SIG-M5 treated with dmso at 0.1 percent for 504 hours (cell line): ENCODE results near the gene ZC3H10.
A peak's percentile ranks its signal among the peaks of the same experiment; 100 is the strongest.
"Not testable (repeated sequence)": the region's sequence is repeated elsewhere in the genome, so short reads cannot be mapped to it uniquely, and the experiment has no call there.

Experiments
- DNase-seq: peaks from one replicate; lab custom pipeline; 2025; ENCODE audit not compliant: unreplicated experiment; lab: John Stamatoyannopoulos, UW

The ZC3H10 gene, protein sequence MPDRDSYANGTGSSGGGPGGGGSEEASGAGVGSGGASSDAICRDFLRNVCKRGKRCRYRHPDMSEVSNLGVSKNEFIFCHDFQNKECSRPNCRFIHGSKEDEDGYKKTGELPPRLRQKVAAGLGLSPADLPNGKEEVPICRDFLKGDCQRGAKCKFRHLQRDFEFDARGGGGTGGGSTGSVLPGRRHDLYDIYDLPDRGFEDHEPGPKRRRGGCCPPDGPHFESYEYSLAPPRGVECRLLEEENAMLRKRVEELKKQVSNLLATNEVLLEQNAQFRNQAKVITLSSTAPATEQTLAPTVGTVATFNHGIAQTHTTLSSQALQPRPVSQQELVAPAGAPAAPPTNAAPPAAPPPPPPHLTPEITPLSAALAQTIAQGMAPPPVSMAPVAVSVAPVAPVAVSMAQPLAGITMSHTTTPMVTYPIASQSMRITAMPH

DNA sequence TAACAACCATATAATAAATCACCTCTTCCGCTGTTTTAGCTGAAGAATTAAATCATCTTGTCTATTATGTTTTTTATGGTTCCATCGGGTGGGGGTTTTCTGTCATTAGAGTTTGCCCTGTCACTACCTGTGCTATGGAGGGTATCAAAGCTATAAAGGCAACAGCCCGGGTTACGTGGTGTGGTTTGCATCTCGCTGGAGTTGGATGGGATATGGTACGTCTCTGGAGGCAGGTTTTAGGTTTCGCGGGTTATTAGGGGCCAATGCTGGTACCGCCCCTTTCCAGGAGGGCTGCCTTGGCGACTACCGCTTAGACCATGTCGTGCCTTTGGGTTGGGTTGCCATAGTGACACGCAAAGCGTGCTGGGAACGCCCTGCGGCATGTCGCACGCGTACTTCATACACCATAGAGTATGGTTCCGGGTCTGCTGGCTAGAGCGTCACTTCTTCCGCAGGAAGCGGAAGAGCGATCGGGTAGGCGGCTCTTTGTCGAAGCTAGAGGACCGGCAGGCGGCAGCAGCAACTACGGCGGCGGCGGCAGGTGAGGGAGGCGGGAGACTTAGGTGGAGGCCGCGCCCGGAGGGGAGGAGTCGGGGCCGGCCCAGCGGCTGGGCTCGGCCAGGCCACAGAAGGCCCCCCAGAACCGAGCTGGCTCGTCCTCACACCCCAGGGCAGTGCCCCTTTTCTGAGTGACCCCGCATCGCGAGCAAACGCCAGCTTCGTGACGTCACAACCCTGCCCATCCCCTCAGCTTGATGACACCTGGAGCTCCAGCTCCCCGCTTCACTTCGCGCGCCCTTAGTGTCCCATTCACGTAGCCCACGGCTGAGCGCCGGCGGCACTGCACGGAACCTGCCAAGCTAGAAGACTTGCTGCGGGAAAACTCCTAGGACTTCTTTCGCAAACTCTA lies at the start of gene ZC3H10:
TSS of gene ZC3H10 (plus strand) at position 489 of the 910 bp plus-strand sequence. CDS start 2,297 bp downstream, outside the sequence.
- DNase-seq = peak; percentile 100

DNA sequence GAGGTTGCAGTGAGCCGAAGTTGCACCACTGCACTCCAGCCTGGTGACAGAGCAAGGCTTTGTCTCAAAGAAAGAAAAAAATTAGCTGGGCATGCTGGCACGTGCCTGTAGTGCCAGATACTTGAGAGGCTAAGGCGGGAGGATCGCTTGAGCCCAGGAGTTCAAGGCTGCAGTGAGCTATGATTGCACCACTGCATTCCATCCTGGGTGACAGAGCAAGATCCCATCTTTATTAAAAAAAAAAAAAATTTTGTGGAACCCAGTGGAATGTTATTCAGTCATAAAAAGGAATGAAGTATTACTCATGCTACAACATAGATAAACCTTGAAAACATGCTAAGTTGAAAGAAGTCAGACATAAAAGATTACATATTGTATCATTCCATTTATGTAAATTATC lies 46.4 kb upstream of the ZC3H10 start:
- no peak for DNase-seq

DNA sequence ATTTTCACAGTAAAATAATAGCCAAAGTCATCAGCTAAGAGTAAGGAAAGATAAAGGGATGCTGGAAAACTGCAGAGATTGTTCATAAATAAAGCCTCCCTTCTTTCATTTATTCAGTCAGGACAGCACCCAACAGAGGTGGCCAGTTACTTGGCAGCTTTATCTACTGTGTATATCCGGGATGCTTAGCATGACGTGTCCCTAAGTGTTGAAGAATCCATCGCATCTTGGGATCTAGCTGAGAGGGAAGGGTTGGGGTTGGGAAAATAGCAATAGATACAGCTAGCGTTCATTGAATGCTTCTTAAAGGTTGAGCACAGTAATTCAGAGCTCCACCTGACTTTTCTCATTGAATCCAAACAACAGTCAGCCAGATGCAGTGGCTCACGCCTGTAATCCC lies 43.7 kb upstream of the ZC3H10 start:
- DNase-seq = no peak

DNA sequence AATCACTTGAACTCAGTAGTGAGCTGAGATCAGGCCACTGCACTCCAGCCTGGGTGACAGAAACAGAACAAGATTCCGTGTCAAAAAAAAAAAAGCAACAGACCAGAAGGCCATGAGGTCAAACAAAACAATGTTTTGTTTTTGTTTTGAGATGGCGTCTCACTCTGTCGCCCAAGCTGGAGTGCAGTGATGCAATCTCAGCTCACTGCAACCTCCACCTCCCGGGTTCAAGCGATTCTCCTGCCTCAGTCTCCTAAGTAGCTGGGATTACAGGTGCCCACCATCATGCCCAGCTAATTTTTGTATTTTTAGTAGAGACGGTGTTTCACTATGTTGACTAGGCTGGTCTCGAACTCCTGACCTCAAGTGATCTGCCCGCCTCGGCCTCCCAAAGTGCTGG lies 40.1 kb upstream of the ZC3H10 start:
- not testable (repeated sequence) for DNase-seq

DNA sequence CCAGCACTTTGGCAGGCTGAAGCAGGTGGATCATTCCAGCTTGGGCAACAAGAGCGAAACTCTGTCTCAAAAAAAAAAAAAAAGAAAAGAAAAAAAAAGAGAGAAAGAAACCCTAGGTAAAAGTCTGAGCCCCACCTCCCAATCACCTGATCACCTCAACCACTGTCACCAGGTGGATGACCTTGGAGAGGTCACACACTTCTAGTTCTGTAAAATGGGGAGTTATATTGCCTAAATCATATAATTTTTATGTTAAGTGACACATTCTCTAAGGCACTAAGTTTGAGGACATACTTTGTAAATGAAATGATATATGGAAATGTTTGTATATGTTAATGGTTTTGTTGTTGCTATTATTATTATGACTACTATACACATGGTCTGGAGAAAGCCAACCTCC lies 39.6 kb upstream of the ZC3H10 start:
- no peak for DNase-seq

DNA sequence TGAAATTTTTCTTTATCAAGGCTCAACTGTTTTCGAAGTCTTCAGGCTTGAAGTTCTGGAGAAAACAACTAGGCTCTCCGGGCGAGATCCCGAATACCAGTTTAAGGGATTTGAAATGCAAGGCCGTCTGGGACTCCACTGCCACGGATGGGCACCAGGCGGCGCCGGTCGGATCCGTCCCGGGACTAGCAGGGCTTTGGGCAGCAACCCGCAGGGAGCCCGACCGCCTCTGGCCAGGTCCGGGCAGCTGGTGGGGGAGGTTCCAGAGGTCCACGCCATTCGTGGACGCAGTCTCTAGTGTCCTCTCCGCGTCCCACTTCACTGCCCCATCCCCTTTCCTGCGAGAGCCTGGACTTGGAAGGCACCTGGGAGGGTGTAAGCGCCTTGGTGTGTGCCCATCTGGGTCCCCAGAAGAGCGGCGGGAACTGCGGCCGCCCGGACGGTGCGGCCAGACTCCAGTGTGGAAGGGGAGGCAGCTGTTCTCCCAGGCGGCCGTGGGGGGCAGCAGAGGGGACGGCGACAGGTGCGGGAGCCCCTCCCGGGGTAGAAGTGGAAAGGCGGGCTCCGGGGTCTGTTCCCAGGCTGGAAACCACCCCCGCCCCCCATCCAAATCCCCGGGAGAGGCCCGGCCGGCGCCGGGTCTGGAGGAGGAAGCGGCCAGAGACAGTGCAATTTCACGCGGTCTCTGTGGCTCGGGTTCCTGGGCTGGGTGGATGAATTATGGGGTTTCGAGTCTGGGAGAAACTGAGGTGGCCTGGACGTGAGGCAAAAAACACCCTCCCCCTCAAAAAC lies 38.9 kb upstream of the ZC3H10 start:
- peak; percentile 54 for DNase-seq

DNA sequence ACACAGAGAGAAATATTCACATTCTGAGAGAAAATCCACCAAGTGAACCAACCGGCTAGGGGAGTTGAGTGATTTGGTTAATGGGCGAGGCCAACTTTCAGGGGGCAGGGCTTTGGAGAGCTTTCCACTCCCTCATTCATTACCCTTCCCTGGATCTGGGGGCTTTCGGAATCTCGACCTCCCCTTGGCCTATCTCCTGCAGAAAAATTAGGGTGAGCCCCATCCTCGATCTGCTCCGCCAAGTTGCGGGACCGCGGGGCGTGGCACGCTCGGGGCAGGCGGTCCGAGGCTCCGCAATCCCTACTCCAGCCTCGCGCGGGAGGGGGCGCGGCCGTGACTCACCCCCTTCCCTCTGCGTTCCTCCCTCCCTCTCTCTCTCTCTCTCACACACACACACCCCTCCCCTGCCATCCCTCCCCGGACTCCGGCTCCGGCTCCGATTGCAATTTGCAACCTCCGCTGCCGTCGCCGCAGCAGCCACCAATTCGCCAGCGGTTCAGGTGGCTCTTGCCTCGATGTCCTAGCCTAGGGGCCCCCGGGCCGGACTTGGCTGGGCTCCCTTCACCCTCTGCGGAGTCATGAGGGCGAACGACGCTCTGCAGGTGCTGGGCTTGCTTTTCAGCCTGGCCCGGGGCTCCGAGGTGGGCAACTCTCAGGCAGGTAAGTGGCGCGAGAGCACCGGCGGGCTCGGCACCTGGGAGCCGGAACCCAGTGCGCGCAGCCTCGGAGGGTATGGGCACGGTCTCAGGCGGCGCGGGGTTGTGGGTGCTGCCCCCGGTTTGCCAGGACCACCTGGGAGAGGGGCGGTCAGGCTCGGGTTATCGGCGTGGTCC lies 38.1 kb upstream of the ZC3H10 start, which contains the start of gene ERBB3:
TSS of gene ERBB3 (plus strand) at position 443 of the 833 bp plus-strand sequence. CDS start at position 579, 136 bp downstream.
- peak; percentile 86 for DNase-seq

DNA sequence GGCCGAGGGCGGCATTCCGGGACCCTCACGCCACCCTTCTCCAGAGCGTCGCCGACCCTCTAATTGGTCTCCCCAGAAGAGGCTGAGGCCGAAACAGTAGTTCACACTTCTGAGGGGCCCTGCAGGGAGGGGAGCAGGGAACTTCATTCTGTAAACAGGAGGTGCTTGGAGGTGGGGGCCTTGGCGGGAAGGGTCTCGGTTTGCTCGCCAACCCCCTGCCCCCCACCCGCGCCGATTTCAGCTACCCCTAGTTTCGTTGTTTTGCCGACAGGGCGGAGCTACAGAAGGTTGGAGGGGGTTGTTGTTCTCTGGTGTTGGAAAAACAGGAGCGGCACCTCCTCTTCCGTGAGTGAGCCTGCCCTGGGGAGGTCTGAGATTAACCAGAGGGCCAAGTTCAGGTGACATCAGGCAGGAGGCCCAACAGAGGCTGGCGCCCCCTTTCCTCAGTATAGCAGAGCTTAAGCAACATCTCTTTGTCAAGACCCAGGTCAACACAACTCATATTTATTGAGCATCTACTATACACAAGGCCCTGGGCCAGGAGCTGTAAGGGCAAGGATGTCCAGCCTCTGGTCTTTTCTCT lies 37.4 kb upstream of the ZC3H10 start:
- DNase-seq = no peak

DNA sequence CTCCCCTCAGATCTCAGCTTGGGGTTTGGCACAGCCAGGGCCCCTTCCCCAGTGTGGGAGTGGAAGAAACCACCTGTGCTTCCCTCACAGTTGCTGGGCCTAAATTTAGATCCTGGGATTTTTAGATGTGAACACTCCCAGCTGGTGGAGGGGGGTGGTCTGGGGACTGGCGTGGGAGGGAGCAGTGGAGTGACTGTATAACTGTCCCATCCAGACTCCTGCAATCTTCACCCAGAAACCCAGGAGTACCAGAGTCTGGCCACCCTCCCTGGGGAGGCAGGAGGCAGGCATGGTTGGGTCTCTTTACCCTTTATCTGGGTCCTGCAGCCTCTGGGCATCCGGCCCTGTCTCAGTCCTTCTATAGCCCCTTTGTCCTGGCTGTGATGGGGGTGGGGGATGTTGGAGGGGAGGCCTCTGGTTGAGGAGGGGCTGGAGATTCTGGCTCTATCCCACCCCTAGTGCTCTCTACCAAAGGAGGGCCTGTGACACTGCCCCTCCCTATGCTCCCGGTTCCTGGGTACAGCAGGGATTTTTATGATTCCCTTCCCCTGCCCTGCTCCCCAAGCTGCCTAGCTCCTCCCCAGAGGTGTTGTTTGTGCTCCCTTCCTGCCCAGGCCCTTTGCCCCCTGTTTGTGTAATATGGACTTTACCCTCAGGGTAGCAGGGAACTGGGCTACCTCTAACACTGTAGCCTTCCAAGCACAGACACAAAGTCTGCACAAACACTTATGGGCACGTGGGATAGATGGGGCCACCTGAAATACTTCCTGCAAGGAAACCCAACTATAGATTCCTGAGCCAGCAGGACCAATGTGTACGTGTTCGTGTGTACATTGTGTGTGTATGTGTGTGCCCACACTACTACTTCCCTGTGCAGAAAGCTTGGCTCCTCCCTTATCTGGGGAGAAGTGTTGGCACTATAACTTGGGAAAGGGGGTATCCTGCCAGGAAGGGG lies 36.4 kb upstream of the ZC3H10 start:
- DNase-seq = no peak

DNA sequence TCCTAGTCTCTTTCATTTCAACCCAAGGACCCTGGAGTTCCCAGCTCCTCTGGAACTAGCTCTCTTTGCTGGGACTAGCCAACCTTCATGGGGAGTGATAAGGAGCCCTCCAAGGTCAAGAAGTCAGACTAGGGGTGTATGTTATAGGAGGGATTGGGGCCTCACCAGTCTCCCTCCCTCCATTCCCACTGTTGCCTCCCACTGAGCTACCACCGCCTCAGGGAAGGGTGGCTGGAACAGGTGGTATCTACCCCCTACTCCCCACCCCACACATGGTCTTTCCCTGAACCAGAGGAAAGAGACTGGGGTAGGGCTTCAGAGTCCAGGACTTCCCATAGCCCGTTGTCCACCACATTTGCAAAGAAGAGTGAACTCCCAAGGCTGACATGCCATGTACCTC lies 35.7 kb upstream of the ZC3H10 start:
- DNase-seq = no peak

DNA sequence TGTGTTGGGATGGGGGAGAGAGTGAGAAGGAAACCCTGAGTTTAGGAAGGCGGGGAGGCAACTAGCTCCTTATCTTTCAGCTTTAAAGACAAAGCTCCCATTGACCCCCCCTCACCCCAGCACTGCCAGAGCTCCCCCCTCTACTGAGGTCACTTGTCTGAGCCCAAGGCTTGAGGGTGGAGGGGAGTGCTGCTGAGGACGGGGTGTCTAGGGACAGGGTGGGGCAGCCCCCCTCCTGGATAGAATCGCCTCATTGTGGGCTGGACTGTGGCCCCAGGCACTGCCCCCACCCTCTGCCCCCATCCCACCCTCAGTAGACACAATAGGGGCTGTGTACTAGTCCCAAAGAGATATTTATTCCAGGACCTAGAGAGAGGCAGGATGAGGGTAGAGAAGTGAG lies 35.1 kb upstream of the ZC3H10 start:
- no peak for DNase-seq

DNA sequence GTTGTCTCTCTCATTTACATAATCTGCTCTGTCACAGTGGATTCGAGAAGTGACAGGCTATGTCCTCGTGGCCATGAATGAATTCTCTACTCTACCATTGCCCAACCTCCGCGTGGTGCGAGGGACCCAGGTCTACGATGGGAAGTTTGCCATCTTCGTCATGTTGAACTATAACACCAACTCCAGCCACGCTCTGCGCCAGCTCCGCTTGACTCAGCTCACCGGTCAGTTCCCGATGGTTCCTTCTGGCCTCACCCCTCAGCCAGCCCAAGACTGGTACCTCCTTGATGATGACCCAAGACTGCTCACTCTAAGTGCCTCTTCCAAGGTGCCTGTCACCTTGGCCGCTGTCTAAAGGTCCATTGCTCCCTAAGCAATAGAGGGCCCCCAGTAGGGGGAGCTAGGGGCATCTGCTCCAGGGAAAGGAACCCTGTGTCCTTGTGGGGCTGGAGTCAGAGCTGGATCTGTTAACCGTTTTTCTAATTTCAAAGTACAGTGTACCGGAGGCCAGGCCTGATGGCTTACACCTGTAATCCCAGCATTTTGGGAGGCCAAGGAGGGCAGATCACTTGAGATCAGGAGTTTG lies 33.0 kb upstream of the ZC3H10 start:
- peak; percentile 50 for DNase-seq

DNA sequence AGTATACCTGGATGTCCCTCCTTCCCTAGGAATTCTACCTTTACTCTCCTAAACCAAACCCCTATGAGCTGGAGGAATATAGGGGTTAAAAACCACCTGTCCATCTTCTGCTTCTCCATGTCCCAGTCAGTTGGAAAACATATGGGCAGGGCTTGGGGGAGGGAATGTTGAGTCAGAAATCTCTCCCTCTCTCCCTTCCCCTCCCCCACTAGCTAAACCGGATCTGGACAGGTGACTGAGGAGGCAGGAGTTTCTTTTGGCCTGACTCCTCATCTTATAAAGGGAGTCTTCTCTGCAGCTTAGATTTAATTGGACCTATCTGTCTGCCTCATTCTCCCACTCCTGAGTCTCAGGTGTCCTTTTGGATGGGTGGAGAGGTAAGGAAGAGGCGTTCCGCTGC lies 32.0 kb upstream of the ZC3H10 start:
- DNase-seq = peak; percentile 31

DNA sequence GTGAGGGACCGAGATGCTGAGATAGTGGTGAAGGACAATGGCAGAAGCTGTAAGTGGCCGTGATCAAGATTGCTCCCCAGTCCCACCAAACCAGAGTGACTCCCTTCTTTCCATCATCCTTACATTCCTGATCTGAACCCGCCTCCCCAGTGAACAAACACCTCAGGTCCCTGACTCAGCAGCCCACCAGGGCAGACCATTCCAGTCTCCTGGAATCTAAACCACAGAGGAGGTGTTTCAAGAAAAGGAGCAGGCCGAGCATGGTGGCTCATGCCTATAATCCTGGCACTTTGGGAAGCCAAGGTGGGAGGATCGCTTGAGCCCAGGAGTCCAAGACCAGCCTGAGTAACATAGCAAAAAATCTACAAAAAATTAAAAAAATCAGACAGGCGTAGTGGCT lies 31.5 kb upstream of the ZC3H10 start:
- no peak for DNase-seq

DNA sequence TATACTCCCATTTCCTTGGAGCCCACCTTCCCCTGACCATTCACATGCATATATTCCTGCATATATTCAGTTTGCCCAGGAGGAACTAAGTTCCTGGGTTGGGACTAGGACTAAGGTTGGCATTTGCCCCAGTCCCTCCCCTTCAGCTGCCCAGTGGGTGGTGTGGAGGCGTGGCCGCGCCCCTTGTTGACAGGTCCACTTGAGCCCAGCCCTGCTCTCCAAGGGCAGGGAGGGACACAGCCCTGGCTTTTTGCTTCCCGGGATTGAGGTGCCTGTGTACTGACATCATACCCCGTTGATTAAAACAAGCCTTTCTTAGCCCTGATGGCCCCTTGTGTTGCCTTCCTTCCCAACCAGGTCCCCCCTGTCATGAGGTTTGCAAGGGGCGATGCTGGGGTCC lies 30.8 kb upstream of the ZC3H10 start:
- no peak for DNase-seq

DNA sequence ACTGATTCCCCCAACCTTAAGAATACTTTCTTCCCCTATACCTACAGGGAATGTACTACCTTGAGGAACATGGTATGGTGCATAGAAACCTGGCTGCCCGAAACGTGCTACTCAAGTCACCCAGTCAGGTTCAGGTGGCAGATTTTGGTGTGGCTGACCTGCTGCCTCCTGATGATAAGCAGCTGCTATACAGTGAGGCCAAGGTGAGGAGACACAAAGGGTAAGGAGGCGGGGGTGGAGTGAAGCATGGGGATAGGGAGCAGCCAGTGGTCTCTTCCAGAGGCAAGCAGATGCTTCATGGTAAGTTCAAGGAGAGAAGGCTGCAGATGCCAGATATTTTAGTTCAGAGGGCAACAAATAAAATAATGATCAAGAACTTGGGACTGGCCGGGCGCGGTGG lies 20.3 kb upstream of the ZC3H10 start:
- no peak for DNase-seq

DNA sequence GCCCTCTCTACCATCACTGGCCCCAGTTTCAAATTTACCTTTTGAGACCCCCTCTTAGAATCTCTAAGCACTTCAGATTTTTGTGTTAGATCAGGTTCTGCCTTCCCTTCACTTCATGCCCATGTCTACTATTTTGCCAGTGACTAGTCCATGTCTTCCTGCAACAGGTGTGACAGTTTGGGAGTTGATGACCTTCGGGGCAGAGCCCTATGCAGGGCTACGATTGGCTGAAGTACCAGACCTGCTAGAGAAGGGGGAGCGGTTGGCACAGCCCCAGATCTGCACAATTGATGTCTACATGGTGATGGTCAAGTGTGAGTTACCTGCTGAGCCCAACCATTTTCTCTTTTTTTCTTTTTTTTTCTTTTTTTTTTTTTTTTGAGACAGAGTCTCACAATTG lies 19.5 kb upstream of the ZC3H10 start:
- no peak for DNase-seq

DNA sequence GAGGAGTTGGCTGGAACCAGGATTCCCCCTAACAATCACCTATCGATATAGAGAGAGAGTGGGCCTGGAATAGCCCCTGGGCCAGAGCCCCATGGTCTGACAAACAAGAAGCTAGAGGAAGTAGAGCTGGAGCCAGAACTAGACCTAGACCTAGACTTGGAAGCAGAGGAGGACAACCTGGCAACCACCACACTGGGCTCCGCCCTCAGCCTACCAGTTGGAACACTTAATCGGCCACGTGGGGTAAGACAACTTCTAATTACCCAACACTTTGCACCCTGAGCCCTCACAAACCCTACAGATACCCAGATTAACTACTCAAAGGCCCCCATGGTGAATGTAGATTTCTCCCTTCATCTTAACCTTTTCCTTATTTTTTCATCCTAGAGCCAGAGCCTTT lies 18.3 kb upstream of the ZC3H10 start:
- no peak for DNase-seq
